GM12872 (cell line): Measurements from ENCODE around the gene MXRA8.
A peak's percentile ranks its signal among the peaks of the same experiment; 100 is the strongest.

Source experiments
- CTCF ChIP-seq: IDR thresholded peaks from 3 replicates; pipeline ENCODE4 v1.5.1; 2011; ENCODE audit warnings: low read depth, mild to moderate bottlenecking, low read length, moderate library complexity; ENCODE audit not compliant: insufficient read depth

Gene MXRA8

GRCh38 chr1:1387098-1388077 is 29.0 kb upstream of the MXRA8 start:
- no peak for TF ChIP-seq CTCF

GRCh38 chr1:1385931-1386330 is 27.6 kb upstream of the MXRA8 start:
- no peak for TF ChIP-seq CTCF

GRCh38 chr1:1381294-1381693 is 22.9 kb upstream of the MXRA8 start:
- no peak for TF ChIP-seq CTCF

GRCh38 chr1:1380860-1381259 is 22.5 kb upstream of the MXRA8 start:
- no peak for TF ChIP-seq CTCF

- TF ChIP-seq CTCF, result no peak
Observed at GRCh38 chr1:1377540-1378205, 19.3 kb upstream of the MXRA8 start.

GRCh38 chr1:1376551-1377226 is 18.3 kb upstream of the MXRA8 start:
- TF ChIP-seq CTCF, result no peak

GRCh38 chr1:1374929-1375662 is 16.7 kb upstream of the MXRA8 start, which contains the start of gene AURKAIP1:
AURKAIP1 (minus strand) TSS chr1:1375207; CDS start chr1:1374756, 451 bp downstream.
- TF ChIP-seq CTCF, result peak; percentile 32; the same call in 1 of the 3 replicates
